Stimulated activated CD4-positive, alpha-beta T cell treated with anti-CD3 and anti-CD28 coated beads, Interleukin-15, amount 100 ng/mL, for 48 hours (primary cell): ENCODE measurements around the gene ARFGAP3.

Experiments
- DNase-seq, 2 donors: peaks; one replicate each; pipeline ENCODE4 v3.0.0-alpha.2; 2020; ENCODE audit warnings: low read depth in 2 of 2

Gene ARFGAP3

DNA sequence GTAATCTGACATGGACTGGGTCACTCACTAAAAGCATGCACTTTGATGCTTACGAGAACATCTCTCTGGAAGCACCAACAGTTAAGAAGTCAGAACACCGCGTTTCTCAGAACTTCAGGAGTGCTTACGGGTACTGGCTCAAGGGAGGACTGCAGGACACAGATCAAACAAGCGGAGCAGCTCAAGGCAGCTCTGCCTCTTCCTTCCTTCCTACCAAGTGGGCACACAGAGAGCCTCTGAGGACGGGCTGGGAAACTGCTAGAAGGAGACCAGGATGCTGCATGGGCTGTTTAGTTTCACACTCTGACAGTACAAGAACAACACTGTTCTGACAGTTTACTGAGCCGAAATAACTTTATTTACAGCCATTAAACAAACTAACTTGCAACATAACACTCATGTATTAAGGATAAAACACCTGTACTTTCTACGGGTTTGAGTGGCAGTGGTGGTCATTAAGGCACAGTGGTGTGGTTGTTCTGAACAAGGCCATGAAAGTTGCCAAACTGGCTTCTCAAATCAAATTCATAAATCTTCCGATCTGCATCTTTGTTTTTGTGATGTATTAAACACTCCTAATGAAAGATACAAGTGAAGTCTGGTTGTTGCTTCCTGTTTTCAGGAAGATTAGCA is 37.5 kb downstream of the ARFGAP3 start:
- DNase-seq, result no peak

- no peak for DNase-seq
Measured at GRCh38 chr22:42817556-42817955, 39.5 kb downstream of the ARFGAP3 start.

DNA sequence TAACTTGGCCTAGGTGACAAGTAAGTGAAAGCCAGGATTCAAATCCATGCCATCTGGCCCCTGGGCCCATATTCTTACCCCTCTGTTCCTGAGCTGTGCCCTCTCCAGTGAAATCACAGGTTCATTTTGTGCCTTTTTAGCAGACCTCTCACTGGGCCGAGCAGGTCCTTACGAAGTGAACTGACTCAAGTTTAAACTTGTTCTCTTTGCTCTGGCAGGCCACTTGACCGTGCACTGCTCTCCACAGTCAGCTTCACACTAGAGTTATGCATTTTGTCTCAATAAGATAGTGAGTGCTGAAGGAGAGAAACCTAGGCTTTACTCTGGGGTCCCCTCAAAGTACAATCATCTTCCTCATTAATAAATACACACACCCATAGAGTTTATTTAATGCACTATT is 40.7 kb downstream of the ARFGAP3 start:
- DNase-seq, result no peak

DNA sequence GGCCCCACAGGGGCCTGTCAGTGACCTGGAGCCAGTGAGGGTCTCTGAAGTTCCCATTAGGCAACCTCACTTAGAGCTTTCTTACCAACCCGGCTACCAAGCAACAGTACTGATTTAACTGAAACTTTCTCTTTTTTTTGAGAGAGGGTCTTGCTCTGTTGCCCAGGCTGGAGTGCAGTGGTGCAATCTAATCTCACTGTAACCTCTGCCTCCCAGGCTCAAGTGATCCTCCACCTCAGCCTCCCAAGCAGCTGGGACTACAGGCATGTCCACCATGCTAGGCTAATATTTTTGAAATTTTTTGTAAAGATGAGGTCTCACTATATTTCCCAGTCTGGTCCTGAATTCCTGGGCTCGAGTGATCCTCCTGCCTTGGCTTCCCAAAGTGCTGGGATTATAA is 42.5 kb downstream of the ARFGAP3 start:
- no peak for DNase-seq

GRCh38 chr22:42814215-42814614 is 42.9 kb downstream of the ARFGAP3 start:
- DNase-seq, result no peak

- no peak for DNase-seq
Measured at GRCh38 chr22:42813501-42813900, 43.6 kb downstream of the ARFGAP3 start.

GRCh38 chr22:42811459-42811858 is 45.6 kb downstream of the ARFGAP3 start:
- DNase-seq, result no peak

DNA sequence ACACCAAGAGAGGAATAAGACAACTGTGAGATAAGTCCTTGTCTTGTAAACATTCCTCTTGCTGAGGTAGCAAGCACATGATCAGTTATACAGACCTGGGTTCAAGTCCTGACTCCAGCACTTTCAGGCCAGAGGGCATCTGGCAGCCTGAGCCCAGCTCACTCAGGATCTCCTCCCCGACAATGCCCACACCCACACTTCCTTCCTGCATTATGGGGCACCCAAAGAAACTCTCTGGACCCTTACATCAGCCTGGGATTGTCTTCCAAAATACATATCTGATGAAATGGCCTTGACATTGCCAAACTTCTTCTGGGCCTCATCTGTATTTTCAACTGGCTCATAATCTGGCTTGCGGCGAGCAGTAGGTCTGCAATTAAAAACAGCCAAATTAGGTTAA is 48.6 kb downstream of the ARFGAP3 start:
- DNase-seq, result no peak

DNA sequence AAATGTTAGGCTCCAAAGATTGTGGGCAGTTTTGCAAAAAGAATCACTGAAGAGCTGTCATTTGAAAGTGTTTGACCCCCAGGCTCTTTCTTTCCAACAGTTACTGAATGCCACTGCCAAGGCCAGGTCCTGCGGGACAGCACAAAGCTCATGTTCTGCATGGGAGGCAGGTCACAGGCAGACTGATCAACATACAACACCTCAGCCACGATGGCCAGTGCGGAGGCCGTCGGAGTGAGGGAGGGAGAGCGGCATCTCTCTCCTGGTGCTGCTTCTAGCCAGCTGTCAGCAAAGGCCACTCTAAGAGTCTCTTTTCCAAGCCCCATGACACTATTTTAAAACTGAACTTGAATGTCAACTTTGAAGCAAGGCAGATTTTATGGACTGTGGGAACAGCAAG is 49.9 kb downstream of the ARFGAP3 start:
- DNase-seq, result no peak

GRCh38 chr22:42805998-42806830 is 50.9 kb downstream of the ARFGAP3 start:
- DNase-seq, result no peak

DNA sequence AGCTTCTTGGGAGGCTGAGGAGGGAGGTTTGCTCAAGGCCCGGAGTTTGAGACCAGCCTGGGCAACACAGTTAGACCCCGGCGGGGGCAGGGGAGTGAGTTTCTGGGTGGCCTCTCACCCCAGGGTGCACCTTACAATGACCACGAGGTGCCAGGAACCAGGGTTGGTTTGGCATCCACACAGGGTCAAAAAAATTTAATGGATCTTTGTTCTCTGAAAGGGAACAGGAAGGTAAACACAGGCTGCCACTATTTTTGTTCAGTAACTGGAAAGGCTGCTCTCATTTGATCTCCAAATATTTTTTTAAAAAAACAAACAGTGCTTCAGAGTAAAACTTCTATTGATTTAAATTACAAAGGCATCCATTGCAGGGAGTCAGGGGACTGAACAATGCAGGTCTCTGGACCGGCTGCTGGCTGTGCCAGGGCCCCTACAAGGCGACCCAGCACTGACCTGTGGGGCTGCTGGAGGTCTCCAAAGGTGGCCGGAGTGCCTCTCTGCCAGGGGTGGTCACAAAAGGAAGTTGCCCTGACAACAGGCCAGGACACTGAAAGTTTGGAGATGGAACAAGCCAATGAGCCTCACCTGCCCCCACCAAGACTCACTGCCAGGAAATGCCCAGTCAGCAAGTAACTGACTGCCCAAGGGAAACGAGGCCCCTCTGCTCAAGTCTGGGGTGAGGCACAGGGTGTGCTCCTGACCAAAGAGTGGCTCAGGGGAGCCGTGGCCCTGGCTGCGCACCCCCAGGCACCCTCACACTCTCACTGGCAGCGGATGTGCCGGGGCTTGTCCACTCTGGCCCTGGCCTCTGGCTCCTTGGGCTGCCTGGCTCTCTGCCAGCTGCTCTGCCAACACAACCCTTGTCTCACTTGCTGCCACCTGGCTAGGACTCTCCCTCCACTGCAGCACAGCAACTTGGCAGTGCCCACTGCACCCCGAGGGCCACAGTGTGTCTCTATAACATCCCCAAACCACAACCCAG is 51.8 kb downstream of the ARFGAP3 start:
- DNase-seq, result no peak

GRCh38 chr22:42803389-42803788 is 53.7 kb downstream of the ARFGAP3 start:
- no peak for DNase-seq

- DNase-seq, result no peak
Measured at GRCh38 chr22:42801252-42802080, 55.6 kb downstream of the ARFGAP3 start.

GRCh38 chr22:42800451-42801251 is 56.4 kb downstream of the ARFGAP3 start:
- DNase-seq, result no peak

- DNase-seq, result no peak
Measured at GRCh38 chr22:42799461-42800405, 57.3 kb downstream of the ARFGAP3 start.

GRCh38 chr22:42799061-42799460 is 58.0 kb downstream of the ARFGAP3 start:
- DNase-seq, result no peak

GRCh38 chr22:42797011-42797410 is 60.1 kb downstream of the ARFGAP3 start:
- no peak for DNase-seq

GRCh38 chr22:42796081-42796480 is 61.0 kb downstream of the ARFGAP3 start:
- no peak for DNase-seq
